Type B pancreatic cell (in vitro differentiated cells): Measurements from ENCODE around the gene GRIN2A. TPM values are rescaled to one million over a fixed set of nuclear protein-coding genes. Genes with fewer than 3 reads are reported as not detected.

Experiments used
- DNase-seq: peaks from one replicate; pipeline ENCODE4 v3.0.0; 2021; ENCODE audit warnings: mixed read lengths; ENCODE audit not compliant: unreplicated experiment; ENCODE audit errors: extremely low spot score
- H3K27ac Mint-ChIP-seq: 2 replicates; pipeline ENCODE4 v1.8.0; 2021; ENCODE audit warnings: mild to moderate bottlenecking, mixed read lengths
- H3K27me3 Mint-ChIP-seq: 2 replicates; pipeline ENCODE4 v1.8.0; 2021; ENCODE audit warnings: mixed read lengths
- H3K36me3 Mint-ChIP-seq: 2 replicates; pipeline ENCODE4 v1.8.0; 2021; ENCODE audit warnings: mixed read lengths
- H3K4me1 Mint-ChIP-seq: one replicate; pipeline ENCODE4 v1.8.0; 2021; ENCODE audit warnings: mixed read lengths; ENCODE audit not compliant: unreplicated experiment
- H3K4me3 Mint-ChIP-seq: 2 replicates; pipeline ENCODE4 v1.8.0; 2021; ENCODE audit warnings: mild to moderate bottlenecking, mixed read lengths
- H3K9me3 Mint-ChIP-seq: 2 replicates; pipeline ENCODE4 v1.8.0; 2021; ENCODE audit warnings: mixed read lengths
- CTCF ChIP-seq: fragments of 200-600 bp; sonication (generic); conservative IDR thresholded peaks from 2 replicates; pipeline ENCODE4 v1.5.0; 2021; ENCODE audit warnings: antibody characterized with exemption, mild to moderate bottlenecking
- total RNA-seq: library from RNA; stranded (reverse); gene quantifications from 2 replicates; pipeline ENCODE4 v1.2.1, GENCODE V29; 2021; ENCODE audit warnings: low replicate concordance

Gene GRIN2A
- total RNA-seq, 1 donor from 2014 or later: 7.1 TPM

- Mint-ChIP-seq H3K27me3 (peaks cover 11% of the 10 kb centered on the region), H3K36me3 (no peaks in the 10 kb centered on the region), H3K4me1 (no peaks in the 10 kb centered on the region), H3K9me3 (peaks cover 3% of the 10 kb centered on the region), H3K27ac (no peak overlapping the region), H3K4me3 (no peak overlapping the region)
- DNase-seq: no peak
- TF ChIP-seq CTCF: no peak
Observed at GRCh38 chr16:10200637-10201586, 18.7 kb upstream of the GRIN2A start.

DNA sequence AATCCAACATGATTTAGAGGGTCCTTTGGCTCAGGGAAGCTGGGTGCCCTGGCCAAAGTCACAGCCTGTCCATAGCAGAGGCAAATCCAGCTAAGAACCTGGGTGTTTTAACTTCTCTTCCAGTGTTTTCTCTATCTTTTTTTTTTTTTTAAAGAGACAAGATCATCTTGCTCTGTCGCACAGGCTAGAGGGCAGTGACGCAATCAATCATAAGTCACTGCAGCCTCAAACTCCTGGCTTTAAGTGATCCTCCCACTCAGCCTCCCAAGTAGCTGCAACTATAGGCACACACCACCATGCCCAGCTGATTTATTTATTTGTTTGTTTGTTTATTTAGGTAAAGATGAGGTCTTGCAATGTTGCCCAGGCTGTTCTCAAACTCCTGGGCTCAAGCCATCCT, 14.8 kb upstream of the GRIN2A start:
- no peak for TF ChIP-seq CTCF
- Mint-ChIP-seq H3K4me1 (no peaks in the 10 kb centered on the region), H3K36me3 (no peaks in the 10 kb centered on the region), H3K4me3 (no peak overlapping the region), H3K27ac (no peak overlapping the region), H3K9me3 (peaks cover 4% of the 10 kb centered on the region), H3K27me3 (peaks cover 27% of the 10 kb centered on the region)
- DNase-seq: no peak

DNA sequence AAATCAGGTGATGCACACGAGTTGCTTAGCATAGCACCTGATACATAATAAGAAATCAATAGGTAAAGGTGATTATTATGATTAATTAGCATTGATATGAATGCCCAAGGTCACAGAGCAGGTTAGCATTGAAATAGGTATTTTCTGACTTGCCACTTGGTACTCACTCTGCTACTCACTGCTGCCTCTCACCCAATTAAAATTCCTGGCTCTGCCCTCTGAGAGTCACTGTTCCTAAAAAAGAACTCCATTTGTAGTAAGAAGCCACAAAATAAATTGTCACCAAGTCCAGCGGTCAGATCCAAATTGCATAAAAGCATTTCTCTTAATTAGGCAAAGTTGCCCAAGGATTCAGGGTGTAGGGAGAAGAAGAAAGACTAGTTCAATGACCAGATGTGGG, 8.9 kb upstream of the GRIN2A start:
- Mint-ChIP-seq H3K36me3 (no peaks in the 10 kb centered on the region), H3K4me1 (no peaks in the 10 kb centered on the region), H3K27ac (no peak overlapping the region), H3K27me3 (peaks cover 36% of the 10 kb centered on the region), H3K9me3 (peaks cover 4% of the 10 kb centered on the region), H3K4me3 (no peak overlapping the region)
- TF ChIP-seq CTCF: no peak
- no peak for DNase-seq

- no peak for TF ChIP-seq CTCF
- peaks cover 4% of the 10 kb centered on the region for H3K9me3 Mint-ChIP-seq
- no peak overlapping the region for H3K4me3 Mint-ChIP-seq
- peaks cover 41% of the 10 kb centered on the region for H3K27me3 Mint-ChIP-seq
- no peaks in the 10 kb centered on the region for H3K4me1 Mint-ChIP-seq
- H3K27ac Mint-ChIP-seq: no peak overlapping the region
- DNase-seq: no peak
- H3K36me3 Mint-ChIP-seq: no peaks in the 10 kb centered on the region
Observed at GRCh38 chr16:10189861-10190390, 7.7 kb upstream of the GRIN2A start.

- Mint-ChIP-seq H3K27me3 (peaks cover 52% of the 10 kb centered on the region), H3K9me3 (no peaks in the 10 kb centered on the region)
- no peak for DNase-seq
Observed at GRCh38 chr16:10188236-10188635, 6.0 kb upstream of the GRIN2A start.

More at GRCh38 chr16:10188236-10188635, 6.0 kb upstream of the GRIN2A start:
- TF ChIP-seq CTCF: no peak
- Mint-ChIP-seq H3K36me3 (no peaks in the 10 kb centered on the region), H3K4me3 (no peak overlapping the region), H3K4me1 (no peaks in the 10 kb centered on the region), H3K27ac (no peak overlapping the region)
